ENCODE results near the gene PINK1.
"Not testable (repeated sequence)": the region's sequence is repeated elsewhere in the genome, so short reads cannot be mapped to it uniquely, and the experiment has no call there.

PINK1 gene

DNA sequence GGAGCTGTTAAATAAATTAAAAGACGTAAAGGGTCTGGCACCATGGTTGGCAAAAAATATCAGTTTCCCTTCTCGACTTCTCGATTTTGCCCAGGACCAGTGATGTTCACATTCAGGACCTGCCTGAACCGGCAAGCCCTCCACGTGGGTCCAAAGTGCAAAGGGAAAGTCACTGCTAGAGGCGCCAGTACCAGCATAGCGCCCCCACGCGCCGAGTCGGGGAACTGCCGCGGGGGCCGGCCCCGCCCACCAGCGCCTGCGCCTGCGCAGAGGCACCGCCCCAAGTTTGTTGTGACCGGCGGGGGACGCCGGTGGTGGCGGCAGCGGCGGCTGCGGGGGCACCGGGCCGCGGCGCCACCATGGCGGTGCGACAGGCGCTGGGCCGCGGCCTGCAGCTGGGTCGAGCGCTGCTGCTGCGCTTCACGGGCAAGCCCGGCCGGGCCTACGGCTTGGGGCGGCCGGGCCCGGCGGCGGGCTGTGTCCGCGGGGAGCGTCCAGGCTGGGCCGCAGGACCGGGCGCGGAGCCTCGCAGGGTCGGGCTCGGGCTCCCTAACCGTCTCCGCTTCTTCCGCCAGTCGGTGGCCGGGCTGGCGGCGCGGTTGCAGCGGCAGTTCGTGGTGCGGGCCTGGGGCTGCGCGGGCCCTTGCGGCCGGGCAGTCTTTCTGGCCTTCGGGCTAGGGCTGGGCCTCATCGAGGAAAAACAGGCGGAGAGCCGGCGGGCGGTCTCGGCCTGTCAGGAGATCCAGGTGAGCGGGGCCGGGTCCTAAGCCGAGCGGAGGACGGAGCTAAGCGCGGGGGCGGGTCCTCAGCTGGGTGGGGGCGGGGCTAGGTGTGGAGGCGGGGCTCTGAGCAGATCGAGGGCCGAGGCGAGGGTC, at the start of gene PINK1:
TSS of gene PINK1 (plus strand) at position 269 of the 875 bp plus-strand sequence. CDS start at position 360, 91 bp downstream.
- DNase-seq (ENCODE audit: extremely low read depth in 1 of 2, low read depth in 1 of 2), result peak; percentile 57 to 72

- no peak for DNase-seq (ENCODE audit: extremely low read depth in 1 of 2, low read depth in 1 of 2)
Observed at GRCh38 chr1:20584890-20585289, 48.4 kb upstream of the PINK1 start.

DNA sequence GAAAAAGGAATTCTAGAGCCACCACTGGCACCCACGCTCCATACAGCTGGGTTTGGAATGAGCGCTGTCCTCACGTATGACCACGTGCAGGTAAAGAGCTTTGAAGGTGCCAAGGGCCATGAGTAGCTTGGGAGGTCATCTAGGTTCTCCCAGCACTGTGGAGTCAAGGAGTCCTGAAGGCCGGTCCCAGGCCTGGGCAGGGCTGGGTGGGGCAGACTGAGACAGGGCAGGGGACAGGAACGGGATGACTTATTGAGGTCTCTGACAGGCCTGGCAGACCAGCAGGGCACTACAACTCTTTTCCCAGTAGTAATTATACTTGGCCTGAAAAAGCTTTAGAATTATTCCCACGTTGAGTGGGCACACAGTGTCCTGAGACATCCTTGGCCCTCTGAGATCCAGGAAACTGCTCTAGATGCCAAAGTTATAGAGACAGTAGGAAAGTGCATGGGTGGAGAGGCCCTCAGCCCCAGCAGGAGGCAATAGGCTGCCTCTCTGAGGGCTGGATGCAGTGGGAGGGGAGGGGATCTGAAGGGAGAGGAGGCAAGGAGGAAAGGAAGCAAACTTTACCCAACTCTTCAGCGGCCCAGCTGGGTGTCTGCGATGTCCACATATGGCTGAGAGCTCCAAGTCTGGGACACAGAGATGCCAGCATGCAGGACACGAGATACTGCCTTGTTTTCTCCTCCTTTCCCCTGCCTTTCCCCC, 46.2 kb upstream of the PINK1 start:
- no peak for DNase-seq (ENCODE audit: extremely low read depth in 1 of 2, low read depth in 1 of 2)

DNA sequence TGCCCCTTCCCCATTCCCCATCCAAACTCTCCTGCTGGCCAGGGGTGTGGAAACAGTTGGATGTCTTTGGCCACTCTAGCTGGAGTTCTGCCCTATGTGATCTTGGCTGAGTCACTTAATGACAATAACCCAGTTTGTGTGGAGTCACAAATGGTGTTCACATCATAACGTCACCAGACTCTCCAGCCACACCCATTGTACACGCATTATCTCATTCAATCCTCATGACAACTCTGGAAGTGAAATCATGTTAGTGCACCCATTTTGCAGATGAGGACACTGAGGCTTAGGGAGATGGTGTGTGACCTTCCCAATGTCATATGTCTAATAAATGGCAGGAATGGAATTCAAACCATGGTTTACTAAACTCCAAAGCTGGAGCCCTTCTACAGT, 45.6 kb upstream of the PINK1 start:
- no peak for DNase-seq (ENCODE audit: extremely low read depth in 1 of 2, low read depth in 1 of 2)

GRCh38 chr1:20588634-20589225, 44.5 kb upstream of the PINK1 start, which contains the start of gene CDA:
Gene CDA (plus strand): TSS chr1:20589097. CDS start chr1:20589130, 33 bp downstream.
- no peak for DNase-seq (ENCODE audit: extremely low read depth in 1 of 2, low read depth in 1 of 2)

- no peak for DNase-seq (ENCODE audit: extremely low read depth in 1 of 2, low read depth in 1 of 2)
Observed at GRCh38 chr1:20589331-20590278, 43.7 kb upstream of the PINK1 start.

GRCh38 chr1:20590306-20590777, 42.9 kb upstream of the PINK1 start:
- DNase-seq (ENCODE audit: extremely low read depth in 1 of 2, low read depth in 1 of 2), result no peak

DNA sequence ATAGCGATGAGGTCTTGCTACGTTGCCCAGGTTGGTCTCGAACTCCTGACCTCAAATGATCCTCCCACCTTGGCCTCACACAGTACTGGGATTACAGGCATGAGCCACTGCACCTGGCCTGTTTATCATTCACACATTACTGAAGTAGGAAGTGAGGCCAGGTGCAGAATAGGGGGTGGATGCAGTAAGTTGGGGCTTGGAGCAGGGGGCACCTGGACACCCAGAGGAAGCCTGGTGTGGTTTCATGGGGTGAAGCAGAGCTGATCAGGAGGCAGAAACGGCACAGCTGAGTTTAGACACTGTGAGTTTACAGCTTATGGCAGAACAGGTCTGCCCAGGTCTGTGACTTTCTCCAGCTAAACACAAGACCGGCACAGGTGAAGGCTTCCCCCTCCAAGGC, 39.5 kb upstream of the PINK1 start:
- no peak for DNase-seq (ENCODE audit: extremely low read depth in 1 of 2, low read depth in 1 of 2)

GRCh38 chr1:20594746-20595145, 38.5 kb upstream of the PINK1 start:
- no peak for DNase-seq (ENCODE audit: extremely low read depth in 1 of 2, low read depth in 1 of 2)

GRCh38 chr1:20596106-20596505, 37.2 kb upstream of the PINK1 start:
- no peak for DNase-seq (ENCODE audit: extremely low read depth in 1 of 2, low read depth in 1 of 2)

GRCh38 chr1:20597650-20598049, 35.6 kb upstream of the PINK1 start:
- DNase-seq (ENCODE audit: extremely low read depth in 1 of 2, low read depth in 1 of 2), result no peak

GRCh38 chr1:20600156-20600555, 33.1 kb upstream of the PINK1 start:
- DNase-seq (ENCODE audit: extremely low read depth in 1 of 2, low read depth in 1 of 2), result no peak

DNA sequence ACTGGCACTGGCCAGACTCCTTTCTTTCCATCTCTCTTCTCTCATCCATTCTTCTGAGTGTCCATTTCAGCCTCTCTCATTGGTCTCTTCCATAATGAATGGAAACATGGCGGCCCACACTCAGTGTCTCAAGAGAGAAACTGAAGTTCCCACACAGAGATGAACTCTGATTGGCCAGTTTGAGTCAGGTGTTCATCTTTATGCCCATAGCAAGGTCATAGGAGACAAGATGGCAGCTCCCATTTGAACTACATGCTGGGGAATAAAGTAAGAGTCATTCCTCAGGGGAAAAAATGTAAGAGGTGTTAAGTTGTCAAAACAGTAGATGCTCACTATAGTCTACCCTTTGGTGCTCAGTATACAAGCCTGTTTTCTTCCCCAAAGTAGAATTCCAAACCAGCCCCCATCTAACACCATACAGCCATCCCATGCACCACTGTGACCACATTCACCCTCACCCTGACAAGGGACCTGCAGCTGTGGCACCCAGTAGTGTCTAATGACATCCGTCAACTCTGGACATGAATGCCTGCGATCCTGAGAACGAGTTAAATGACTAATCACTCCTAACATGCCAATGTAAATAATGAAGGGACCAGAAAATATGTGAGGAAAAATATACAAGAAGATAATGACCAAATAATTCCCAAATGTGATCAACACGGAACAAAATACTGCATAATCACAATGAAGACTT, 32.0 kb upstream of the PINK1 start:
- DNase-seq (ENCODE audit: extremely low read depth in 1 of 2, low read depth in 1 of 2), result no peak

DNA sequence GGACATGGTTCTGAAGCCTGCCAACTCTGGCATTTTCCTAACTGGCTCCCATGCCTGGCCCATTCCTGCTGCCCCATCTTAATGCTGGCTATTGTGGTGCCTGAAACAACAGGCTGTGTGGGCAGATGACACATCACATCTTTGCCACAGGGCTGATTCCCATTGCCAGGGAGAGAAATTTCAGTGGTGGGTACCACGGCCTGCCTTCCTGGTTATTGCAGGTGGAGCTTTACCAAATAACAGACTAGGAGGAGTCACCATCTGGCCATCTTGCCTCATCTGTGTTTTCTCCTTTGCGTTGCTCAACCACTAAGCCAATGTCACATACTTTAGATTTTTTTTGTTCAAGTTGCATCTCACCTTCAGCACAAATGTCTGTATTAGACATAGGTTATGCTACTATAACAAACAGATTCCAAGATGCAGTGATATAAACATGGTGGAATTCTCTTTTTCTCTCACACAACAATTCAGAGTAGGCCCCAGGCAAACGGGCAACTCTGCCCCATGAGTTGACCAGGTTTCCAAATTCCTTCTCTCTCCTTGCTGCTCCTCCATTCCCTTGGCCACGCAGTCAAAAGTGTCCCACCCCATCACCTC, 30.3 kb upstream of the PINK1 start:
- no peak for DNase-seq (ENCODE audit: extremely low read depth in 1 of 2, low read depth in 1 of 2)

DNA sequence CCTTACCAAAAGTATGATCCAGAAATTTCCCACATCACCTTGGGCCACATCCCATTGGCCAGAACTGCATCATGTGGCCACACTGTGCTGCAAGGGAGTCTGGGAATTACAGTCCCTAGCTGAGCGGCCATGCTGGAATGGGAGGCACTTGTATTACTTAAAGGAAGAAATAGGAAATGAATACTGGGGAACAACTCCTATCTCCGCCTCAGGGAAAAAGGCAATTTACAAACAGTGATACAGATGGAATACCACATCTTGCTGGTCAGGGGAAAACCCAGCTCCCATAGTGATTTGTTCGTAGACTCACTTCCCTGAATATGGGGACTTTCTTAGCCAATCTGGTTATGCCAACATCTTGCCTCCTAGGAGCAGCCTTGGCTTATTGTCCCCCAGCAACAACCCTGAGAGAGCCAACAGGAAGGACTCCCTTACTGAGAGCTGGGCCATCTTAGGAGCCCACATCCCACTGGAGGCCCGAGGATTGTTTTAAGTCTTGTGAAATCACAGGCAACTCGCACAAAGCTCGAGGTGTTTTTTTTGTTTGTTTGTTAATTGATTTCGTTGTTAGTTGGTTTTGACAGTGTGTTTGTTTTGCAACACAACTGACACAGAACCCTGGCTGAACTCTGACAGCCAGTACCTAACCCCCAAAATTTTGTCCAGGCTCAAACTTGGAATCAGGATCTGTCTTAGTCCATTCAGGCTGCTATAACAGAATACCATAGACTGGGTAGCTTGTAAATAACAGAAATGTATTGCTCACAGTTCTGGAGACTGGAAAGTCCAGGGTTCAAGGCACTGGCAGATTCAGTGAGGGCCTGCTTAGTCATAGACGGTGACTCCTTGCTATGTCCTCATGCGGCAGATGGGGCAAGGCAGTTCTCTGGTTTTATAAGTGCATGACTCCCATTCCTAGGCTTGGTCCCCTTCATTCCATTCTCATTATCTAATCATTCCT, 29.5 kb upstream of the PINK1 start:
- DNase-seq (ENCODE audit: extremely low read depth in 1 of 2, low read depth in 1 of 2), result no peak

GRCh38 chr1:20604678-20605077, 28.6 kb upstream of the PINK1 start:
- DNase-seq (ENCODE audit: extremely low read depth in 1 of 2, low read depth in 1 of 2), result no peak

DNA sequence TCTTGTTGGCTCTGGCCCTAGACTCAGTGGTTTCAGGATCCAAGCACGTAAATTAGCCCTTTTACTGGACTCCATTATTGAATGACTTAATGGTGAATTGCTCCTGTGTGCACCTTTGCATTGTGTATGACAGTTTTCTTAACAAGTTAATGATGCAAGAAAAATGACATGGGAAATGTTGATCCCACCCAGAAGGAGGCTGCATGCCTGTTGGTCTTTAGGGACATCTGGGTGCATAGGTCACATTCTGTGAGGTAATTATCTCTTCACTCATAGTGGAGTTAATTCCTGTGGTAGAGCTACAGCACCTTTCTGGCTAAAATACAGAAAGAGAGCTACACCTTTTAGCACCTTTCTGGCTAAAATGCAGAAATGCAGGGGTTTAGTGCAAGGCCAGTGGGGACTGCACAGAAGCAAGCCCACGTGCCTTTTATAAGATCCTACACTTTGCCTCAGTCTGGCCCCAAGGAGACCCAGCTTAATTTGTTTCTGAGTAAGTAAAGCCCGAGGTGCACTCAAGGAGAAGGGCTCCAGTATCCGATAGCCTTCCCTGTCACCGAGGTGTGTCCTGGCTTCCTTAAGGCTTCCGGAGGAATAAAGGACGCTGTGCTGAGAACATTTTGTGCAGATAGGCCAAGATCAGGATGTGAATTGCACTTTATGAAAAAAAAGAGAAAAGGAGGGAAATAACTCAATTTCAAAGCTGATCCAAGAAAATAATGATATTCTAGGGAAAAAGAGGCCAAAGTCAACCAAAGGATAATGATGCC, 26.3 kb upstream of the PINK1 start:
- DNase-seq (ENCODE audit: extremely low read depth in 1 of 2, low read depth in 1 of 2), result not testable (repeated sequence)

DNA sequence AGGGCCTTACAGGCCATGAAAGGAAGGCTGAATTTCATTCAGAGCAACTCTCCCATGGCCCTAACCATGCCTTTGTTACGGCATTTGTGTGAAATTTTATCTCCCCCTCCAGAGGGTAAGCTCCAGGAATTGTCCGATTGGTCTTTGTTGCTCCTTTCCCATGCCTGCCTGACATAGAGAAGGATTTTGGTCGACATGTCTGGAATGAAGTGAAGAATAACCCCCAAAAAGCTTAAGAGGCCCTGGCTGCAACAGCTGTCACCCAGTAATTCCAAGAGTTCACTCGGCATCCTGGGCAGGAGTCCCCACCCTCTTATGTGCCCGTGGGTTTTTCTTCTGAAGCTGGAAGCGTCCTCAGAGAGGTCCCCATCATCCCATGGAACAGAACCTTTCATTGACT, 23.7 kb upstream of the PINK1 start:
- DNase-seq (ENCODE audit: extremely low read depth in 1 of 2, low read depth in 1 of 2), result no peak

Measured in stimulated activated CD8-positive, alpha-beta memory T cell treated with anti-CD3 and anti-CD28 coated beads, Interleukin-7, amount 100 ng/mL, for 48 hours (primary cell).